Effector CD4-positive, alpha-beta T cell (primary cell): ENCODE results near the gene VAMP1.
"Not testable (repeated sequence)": the region's sequence is repeated elsewhere in the genome, so short reads cannot be mapped to it uniquely, and the experiment has no call there.

Source experiments
- DNase-seq: peaks from one replicate; pipeline ENCODE4 v3.0.0-alpha.2; 2020
- total RNA-seq: gene quantifications from one replicate; lab custom pipeline; 2026; lab: John Stamatoyannopoulos, UW

VAMP1 gene
- 92.7 reads per million, percentile 81 among the genes with 10 or more reads in this experiment for total RNA-seq

GRCh38 chr12:6470375-6471163 is at the start of gene VAMP1:
Gene VAMP1 (minus strand): TSS chr12:6470677. CDS start chr12:6470531, 146 bp downstream.
- DNase-seq, result peak; percentile 98

- no peak for DNase-seq
Measured at GRCh38 chr12:6520186-6520585, 49.7 kb upstream of the VAMP1 start.

- DNase-seq, result no peak
Measured at GRCh38 chr12:6508087-6508486, 37.6 kb upstream of the VAMP1 start.

GRCh38 chr12:6507102-6507998 is 36.9 kb upstream of the VAMP1 start:
- DNase-seq, result no peak

GRCh38 chr12:6500466-6500865 is 30.0 kb upstream of the VAMP1 start:
- no peak for DNase-seq

GRCh38 chr12:6497291-6497690 is 26.8 kb upstream of the VAMP1 start:
- DNase-seq, result not testable (repeated sequence)

GRCh38 chr12:6494968-6495367 is 24.5 kb upstream of the VAMP1 start:
- no peak for DNase-seq

GRCh38 chr12:6494258-6494743 is 23.8 kb upstream of the VAMP1 start:
- peak; percentile 7 for DNase-seq

- peak; percentile 93 for DNase-seq
Measured at GRCh38 chr12:6493497-6494257, 23.2 kb upstream of the VAMP1 start, which contains the start of gene NCAPD2. Gene NCAPD2 (plus strand): TSS chr12:6494102. CDS start chr12:6495099, 997 bp downstream.

GRCh38 chr12:6492838-6493496 is 22.5 kb upstream of the VAMP1 start, which contains the start of gene MRPL51:
Gene MRPL51 (minus strand): TSS chr12:6493262. CDS start chr12:6493136, 126 bp downstream.
- DNase-seq, result peak; percentile 96

- DNase-seq, result not testable (repeated sequence)
Measured at GRCh38 chr12:6490673-6491072, 20.2 kb upstream of the VAMP1 start.

GRCh38 chr12:6489449-6489848 is 19.0 kb upstream of the VAMP1 start:
- DNase-seq, result no peak

GRCh38 chr12:6488240-6488639 is 17.8 kb upstream of the VAMP1 start:
- DNase-seq, result no peak

GRCh38 chr12:6478416-6478815 is 7.9 kb upstream of the VAMP1 start:
- no peak for DNase-seq

- DNase-seq, result not testable (repeated sequence)
Measured at GRCh38 chr12:6477601-6478377, 7.3 kb upstream of the VAMP1 start.

- no peak for DNase-seq
Measured at GRCh38 chr12:6476489-6476888, 6.0 kb upstream of the VAMP1 start.

- not testable (repeated sequence) for DNase-seq
Measured at GRCh38 chr12:6475233-6475975, 4.9 kb upstream of the VAMP1 start.

- DNase-seq, result no peak
Measured at GRCh38 chr12:6472491-6472890, 2.0 kb upstream of the VAMP1 start.

GRCh38 chr12:6471989-6472360 is 1.5 kb upstream of the VAMP1 start:
- no peak for DNase-seq
